Breast epithelium (tissue), 3 donors: Measurements from ENCODE around the gene ATN1.

ENCODE experiments used
- POLR2A ChIP-seq: fragments of 450-650 bp; IDR thresholded peaks from one replicate; pipeline ENCODE4 v1.6.1; 2016; ENCODE audit warnings: antibody characterized with exemption, mild to moderate bottlenecking, moderate library complexity
- POLR2AphosphoS5 ChIP-seq, 3 donors: sonication (generic); formaldehyde crosslinking; IDR thresholded peaks; one replicate each; pipeline ENCODE4 v1.6.1; 2017; ENCODE audit warnings: antibody characterized with exemption in 3 of 3
- TF ChIP-seq, protein P1 (sequence below), 3 donors: fragments of 450-650 bp; IDR thresholded peaks; one replicate each; pipeline ENCODE4 v1.5.1; 2016 to 2017; ENCODE audit warnings: antibody characterized with exemption in 3 of 3, mild to moderate bottlenecking in 3 of 3, moderate library complexity in 3 of 3

DNA sequence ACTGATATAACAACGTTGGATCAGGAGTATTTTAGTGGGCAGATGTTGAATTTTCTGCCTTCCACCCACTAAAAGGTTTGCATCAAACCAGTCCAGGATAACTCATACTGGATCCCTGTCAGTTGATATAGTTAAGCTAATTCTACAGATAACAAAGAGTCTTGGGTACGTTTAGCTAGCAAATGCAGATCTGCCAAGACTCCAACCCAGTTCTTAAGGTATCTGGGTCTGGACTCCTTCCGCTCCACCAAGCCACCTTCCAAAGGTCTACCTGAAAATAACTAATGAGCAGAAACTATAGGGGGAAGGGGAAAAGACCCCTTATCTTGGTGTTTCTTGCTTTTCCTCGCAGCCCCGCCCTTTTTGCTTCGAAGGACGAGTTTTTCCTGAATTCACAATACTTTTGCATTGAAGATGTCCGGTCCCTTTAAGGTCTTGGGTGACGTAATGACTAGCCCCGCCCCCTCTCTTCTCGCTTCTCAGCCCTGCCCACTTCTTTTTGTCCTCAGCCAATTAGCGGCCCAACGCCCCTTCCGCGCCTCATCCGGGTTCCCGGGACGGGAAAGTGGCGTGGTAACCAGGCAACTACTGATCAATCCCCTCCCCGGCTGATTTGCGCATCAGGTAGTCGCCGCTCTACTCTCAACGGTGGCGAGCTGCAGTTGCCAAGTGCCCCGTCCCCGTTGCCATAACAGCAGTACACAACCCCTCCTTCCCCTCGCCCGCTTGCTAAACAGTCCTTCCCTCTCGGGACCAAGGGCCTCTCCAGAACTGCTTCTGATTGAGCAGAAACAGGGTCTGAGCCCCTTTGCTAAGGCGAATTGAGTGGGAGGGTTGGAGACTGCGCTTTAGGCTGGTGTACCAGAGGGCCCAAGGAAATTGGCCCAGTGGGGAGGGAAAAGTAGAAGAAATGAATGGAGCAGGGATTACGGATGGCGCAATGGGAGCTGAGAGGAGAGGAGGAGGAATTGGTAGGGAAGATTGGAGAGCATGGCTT is 23.2 kb upstream of the ATN1 start, which contains the start of gene LRRC23:
- TF ChIP-seq, protein P1, sequence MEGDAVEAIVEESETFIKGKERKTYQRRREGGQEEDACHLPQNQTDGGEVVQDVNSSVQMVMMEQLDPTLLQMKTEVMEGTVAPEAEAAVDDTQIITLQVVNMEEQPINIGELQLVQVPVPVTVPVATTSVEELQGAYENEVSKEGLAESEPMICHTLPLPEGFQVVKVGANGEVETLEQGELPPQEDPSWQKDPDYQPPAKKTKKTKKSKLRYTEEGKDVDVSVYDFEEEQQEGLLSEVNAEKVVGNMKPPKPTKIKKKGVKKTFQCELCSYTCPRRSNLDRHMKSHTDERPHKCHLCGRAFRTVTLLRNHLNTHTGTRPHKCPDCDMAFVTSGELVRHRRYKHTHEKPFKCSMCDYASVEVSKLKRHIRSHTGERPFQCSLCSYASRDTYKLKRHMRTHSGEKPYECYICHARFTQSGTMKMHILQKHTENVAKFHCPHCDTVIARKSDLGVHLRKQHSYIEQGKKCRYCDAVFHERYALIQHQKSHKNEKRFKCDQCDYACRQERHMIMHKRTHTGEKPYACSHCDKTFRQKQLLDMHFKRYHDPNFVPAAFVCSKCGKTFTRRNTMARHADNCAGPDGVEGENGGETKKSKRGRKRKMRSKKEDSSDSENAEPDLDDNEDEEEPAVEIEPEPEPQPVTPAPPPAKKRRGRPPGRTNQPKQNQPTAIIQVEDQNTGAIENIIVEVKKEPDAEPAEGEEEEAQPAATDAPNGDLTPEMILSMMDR (IDR thresholded peaks at IDR 0.05): no peak
- TF ChIP-seq POLR2AphosphoS5 (IDR thresholded peaks at IDR 0.05) (peak; percentile 79 to 94 (median 82)), POLR2A (peak; percentile 83)
